Measurements from ENCODE around the gene BICC1. TPM values are rescaled to one million over a fixed set of nuclear protein-coding genes. Genes with fewer than 3 reads are reported as not detected.

Gene BICC1
- total RNA-seq, 1 experiment from 2014 or later, result not detected

- no peaks in the 10 kb centered on the region for H3K4me1 ChIP-seq (ENCODE audit: control insufficient read depth in 1 of 2, insufficient read depth in 2 of 2, low read length in 2 of 2)
- no TSS peak for BruUV-seq (replicated peaks)
- H4K20me1 ChIP-seq (ENCODE audit: insufficient read depth), result no peaks in the 10 kb centered on the region
- intact Hi-C loops (cut with micrococcal nuclease), result no loop called here
- no peak overlapping the region for H3K4me2 ChIP-seq (ENCODE audit: low read length)
- DNase-seq (ENCODE audit: low read depth, low spot score) (no peak), ATAC-seq (no peak)
- H3K27me3 ChIP-seq (ENCODE audit: insufficient read depth, low read length), result no peaks in the 10 kb centered on the region
- no peak overlapping the region for H3K9ac ChIP-seq (ENCODE audit: low read length)
- H3K27ac ChIP-seq (ENCODE audit: low read depth, low read length), result no peak overlapping the region
- ChIA-PET CTCF (no interaction called here), POLR2A (no interaction called here), RAD21 (ENCODE audit: low non-redundant PET in 1 of 2, low total read pairs in 2 of 2, uncharacterized antibody in 2 of 2, unreplicated experiment in 2 of 2) (no interaction called here)
- H2AFZ ChIP-seq (ENCODE audit: low read depth, low read length, poor library complexity, severe bottlenecking), result no peak overlapping the region
- TF ChIP-seq CEBPB (IDR thresholded peaks at IDR 0.05; ENCODE audit: low read depth), result no peak
- TF ChIP-seq SP1 (IDR thresholded peaks at IDR 0.05; ENCODE audit: low read depth), result no peak
- TF ChIP-seq RAD21 (IDR thresholded peaks at IDR 0.05; ENCODE audit: low read depth), result no peak
- TF ChIP-seq YY1 (IDR thresholded peaks at IDR 0.05; ENCODE audit: extremely low read depth, insufficient replicate concordance, low read depth, low read length), result no peak
- no peak for TF ChIP-seq CTCF (IDR thresholded peaks at IDR 0.05 in 2 of 3, conservative IDR thresholded peaks at IDR 0.05 in 1 of 3; ENCODE audit: borderline replicate concordance in 1 of 3, insufficient read depth in 1 of 3, low read depth in 2 of 3, low read length in 2 of 3)
- no peak for TF ChIP-seq EZH2 (IDR thresholded peaks at IDR 0.05)
- TF ChIP-seq EZH2phosphoT487 (IDR thresholded peaks at IDR 0.05; ENCODE audit: borderline replicate concordance), result no peak
- no peak for TF ChIP-seq JUND (IDR thresholded peaks at IDR 0.05)
- TF ChIP-seq POLR2A (IDR thresholded peaks at IDR 0.05; ENCODE audit: borderline replicate concordance, extremely low read depth, insufficient read depth, insufficient read length), result no peak
- TF ChIP-seq POLR2AphosphoS5 (IDR thresholded peaks at IDR 0.05; ENCODE audit: low read depth, low read length), result no peak
- TF ChIP-seq ZBTB33 (IDR thresholded peaks at IDR 0.05; ENCODE audit: extremely low read depth, insufficient replicate concordance, low read length), result no peak
- TF ChIP-seq ELF1 (IDR thresholded peaks at IDR 0.05; ENCODE audit: borderline replicate concordance, low read depth), result no peak
- no peak for TF ChIP-seq ATF3 (IDR thresholded peaks at IDR 0.05)
- TF ChIP-seq SRF (IDR thresholded peaks at IDR 0.05; ENCODE audit: low read depth), result no peak
- no peak for TF ChIP-seq ZFX (IDR thresholded peaks at IDR 0.05)
- TF ChIP-seq REST (IDR thresholded peaks at IDR 0.05; ENCODE audit: low read depth), result no peak
- no peak for TF ChIP-seq SIN3A (IDR thresholded peaks at IDR 0.05; ENCODE audit: low read depth)
- no peak for TF ChIP-seq MAX (IDR thresholded peaks at IDR 0.05)
- H3K36me3 ChIP-seq (ENCODE audit: control insufficient read depth in 1 of 2, insufficient read depth in 2 of 2, low read length in 2 of 2), result no peaks in the 10 kb centered on the region
- no peaks in the 10 kb centered on the region for H3K9me2 ChIP-seq (ENCODE audit: insufficient read depth)
- H3K4me3 ChIP-seq (replicated peaks in 1 of 2; ENCODE audit: low read depth in 1 of 2, low read length in 2 of 2), result no peak overlapping the region
- no peaks in the 10 kb centered on the region for H3K9me3 ChIP-seq (ENCODE audit: control insufficient read depth in 1 of 2, insufficient read depth in 1 of 2, low read depth in 1 of 2, low read length in 2 of 2)
- H3K79me2 ChIP-seq (ENCODE audit: insufficient read depth, low read length), result no peaks in the 10 kb centered on the region
Measured at GRCh38 chr10:58829839-58830238, 317.2 kb downstream of the BICC1 start.
